K562 (cell line): ENCODE results near the gene MYO5C. TPM values are rescaled to one million over a fixed set of nuclear protein-coding genes. Genes with fewer than 3 reads are reported as not detected.
A peak's percentile ranks its signal among the peaks of the same experiment; 100 is the strongest.

ENCODE experiments used
- ATAC-seq: fragments of 200-7000 bp; cut with Tn5 transposase; 3 replicates; pipeline ENCODE4 v1.9.1; 2020; ENCODE audit warnings: moderate library complexity
- BruUV-seq: library from RNA; stranded (reverse); fragments of 400-500 nt; replicated peaks from 2 replicates; lab custom pipeline; 2021; lab: Mats Ljungman, UMichigan
- CTCF ChIA-PET: fragments of 300-600 bp; formaldehyde crosslinking; extraction: SDS; loops from one replicate; lab custom pipeline; 2021; ENCODE audit warnings: low intra/inter-chr PET ratio; lab: Yijun Ruan, JAX
- POLR2A ChIA-PET: fragments of 300-600, 350-650 bp; sonication (Branson Sonifier 250); formaldehyde crosslinking; extraction: SDS; loops from one replicate; lab custom pipeline; 2021; ENCODE audit warnings: antibody characterized with exemption, inconsistent platforms; lab: Yijun Ruan, JAX
- DNase-seq, 4 experiments: peaks; one replicate each; pipeline versions ENCODE4 v3.0.0 to v3.0.0-alpha.2; 2011 to 2018; ENCODE audit warnings: low spot score in 3 of 4, mixed read lengths in 3 of 4; ENCODE audit errors: extremely low read depth in 1 of 4
- FAIRE-seq: peaks from 2 replicates; lab custom pipeline; 2011; peaks lifted over from hg19 to GRCh38; lab: Jason Lieb, UNC
- H2AFZ ChIP-seq: 2 replicates; pipeline ENCODE4 v1.6.0; 2011; ENCODE audit warnings: low read depth, low read length, control low read depth, inconsistent platforms
- H3K27ac ChIP-seq: fragments of 200-600 bp; 3 replicates; pipeline ENCODE4 v1.8.0; 2011; ENCODE audit warnings: low read depth, mild to moderate bottlenecking, control low read depth, inconsistent platforms, low read length, moderate library complexity, mixed read lengths; ENCODE audit errors: extremely low read depth
- H3K27me3 ChIP-seq, 2 experiments: fragments of 300-600 bp in 1 of 2; 2 replicates in 1 of 2; 3 replicates in 1 of 2; pipeline versions ENCODE4 v1.6.0 to v1.8.0; 2011; ENCODE audit warnings: inconsistent platforms in 2 of 2, low read length in 2 of 2, mild to moderate bottlenecking in 1 of 2, mixed read lengths in 1 of 2, moderate library complexity in 1 of 2; ENCODE audit not compliant: control insufficient read depth in 2 of 2, insufficient read depth in 2 of 2
- H3K36me3 ChIP-seq: fragments of 300-600 bp; 3 replicates; pipeline ENCODE4 v1.8.0; 2011; ENCODE audit warnings: mild to moderate bottlenecking, low read length, inconsistent platforms; ENCODE audit not compliant: control insufficient read depth, insufficient read depth
- H3K4me1 ChIP-seq, 2 experiments: fragments of 200-600 bp in 1 of 2; replicated peaks in 1 of 2; 2 replicates in 1 of 2; 3 replicates in 1 of 2; pipeline versions ENCODE4 v1.5.1 to v1.8.0; 2011; ENCODE audit warnings: inconsistent platforms in 2 of 2, low read length in 2 of 2, mild to moderate bottlenecking in 1 of 2, mixed read lengths in 1 of 2, moderate library complexity in 1 of 2; ENCODE audit not compliant: control insufficient read depth in 2 of 2, insufficient read depth in 2 of 2
- H3K4me2 ChIP-seq: 2 replicates; pipeline ENCODE4 v1.6.1; 2011; ENCODE audit warnings: low read length, control low read depth, inconsistent platforms, mixed read lengths; ENCODE audit not compliant: insufficient read depth
- H3K4me3 ChIP-seq: fragments of 200-600 bp; sonication (generic), shearing (Covaris generic); 2 replicates; pipeline ENCODE4 v1.5.1; 2016; ENCODE audit warnings: control low read depth, inconsistent platforms
- H3K79me2 ChIP-seq: fragments of 200-600 bp; 3 replicates; pipeline ENCODE4 v1.8.0; 2011; ENCODE audit warnings: low read length, inconsistent platforms; ENCODE audit not compliant: control insufficient read depth, insufficient read depth
- H3K9ac ChIP-seq, 2 experiments: 2 replicates each; pipeline versions ENCODE4 v1.6.0 to v1.6.1; 2011; ENCODE audit warnings: low read depth in 2 of 2, low read length in 2 of 2, control low read depth in 1 of 2, inconsistent platforms in 1 of 2, mild to moderate bottlenecking in 1 of 2, mixed read lengths in 1 of 2; ENCODE audit not compliant: insufficient read depth in 1 of 2
- H3K9me1 ChIP-seq: one replicate; pipeline ENCODE4 v1.6.0; 2011; ENCODE audit warnings: inconsistent platforms, mild to moderate bottlenecking, low read length, moderate library complexity; ENCODE audit not compliant: control insufficient read depth, insufficient read depth
- H3K9me3 ChIP-seq: replicated peaks from 2 replicates; pipeline ENCODE4 v1.5.1; 2011; ENCODE audit warnings: low read depth, low read length, inconsistent platforms; ENCODE audit not compliant: control insufficient read depth, insufficient read depth
- H4K20me1 ChIP-seq: replicated peaks from 2 replicates; pipeline ENCODE4 v1.6.1; 2011; ENCODE audit warnings: low read length, inconsistent platforms, mixed read lengths; ENCODE audit not compliant: control insufficient read depth, insufficient read depth
- E2F6 ChIP-seq, 2 experiments: IDR thresholded peaks; 2 replicates each; pipeline ENCODE4 v1.6.1; 2011; ENCODE audit warnings: borderline replicate concordance in 1 of 2, control low read depth in 1 of 2, low read depth in 1 of 2, low read length in 1 of 2, mild to moderate bottlenecking in 1 of 2, mixed read lengths in 1 of 2, moderate library complexity in 1 of 2; ENCODE audit not compliant: insufficient read depth in 1 of 2, insufficient read length in 1 of 2, poor library complexity in 1 of 2, severe bottlenecking in 1 of 2; ENCODE audit errors: extremely low read depth in 1 of 2
- GABPB2 ChIP-seq: fragments of 250-450 bp; sonication (Bioruptor Pico); conservative IDR thresholded peaks from 2 replicates; pipeline ENCODE4 v1.5.1; 2021; ENCODE audit warnings: mild to moderate bottlenecking
- L3MBTL2 ChIP-seq: fragments of 450-650 bp; IDR thresholded peaks from 2 replicates; pipeline ENCODE4 v1.6.1; 2016; ENCODE audit warnings: mild to moderate bottlenecking, moderate library complexity
- NFE2 ChIP-seq: IDR thresholded peaks from 2 replicates; pipeline ENCODE4 v1.6.1; 2014; ENCODE audit warnings: antibody characterized with exemption, low read depth
- PKNOX1 ChIP-seq: fragments of 450-650 bp; IDR thresholded peaks from 2 replicates; pipeline ENCODE4 v1.6.1; 2016
- TEAD1 ChIP-seq, 2 experiments: fragments of 450-650 bp in 1 of 2; sonication (generic) in 1 of 2; formaldehyde crosslinking; IDR thresholded peaks; 2 replicates each; pipeline versions ENCODE4 v1.4.0 to v1.8.0; 2020 to 2022; ENCODE audit warnings: mild to moderate bottlenecking in 2 of 2, missing genetic modification reagents in 1 of 2
- USF1 ChIP-seq: sonication (generic); formaldehyde crosslinking; IDR thresholded peaks from 2 replicates; pipeline ENCODE4 v1.9.0; 2022; ENCODE audit warnings: mild to moderate bottlenecking, missing genetic modification reagents
- WGBS: fragments of 100-300 bp; shearing (Covaris generic); methylation state at CpG from one replicate; pipeline ENCODE4 v1.1.6; 2016; ENCODE audit warnings: low coverage, mixed read lengths; ENCODE audit not compliant: insufficient coverage; ENCODE audit errors: missing lambda C conversion rate; 5-methylcytosine and 5-hydroxymethylcytosine counted together
- in situ Hi-C: fragments of 300-500 bp; cut with MboI; formaldehyde crosslinking; loops from 4 replicates; pipeline ENCODE4 v1.15.0; 2018; ENCODE audit warnings: inconsistent platforms, mixed read lengths
- intact Hi-C: fragments of 100-400 bp; cut with micrococcal nuclease; formaldehyde crosslinking; loops from 2 replicates; pipeline ENCODE4 v1.14.2; 2022
- polyA plus RNA-seq, 8 experiments: library from polyadenylated mRNA; depleted of rRNA in 4 of 8; stranded (reverse) in 5 of 8; unstranded in 3 of 8; fragments of >200 nt; fragmentation: Nextera tagmentation in 2 of 8; fragmentation: Illumina TruSeq in 1 of 8; extraction: Ambion mirVana in 2 of 8; extraction: Trizol in 1 of 8; gene quantifications; 2 replicates each; pipeline versions ENCODE4 v1.2.1 to v1.2.3, GENCODE V29; 2011 to 2014; ENCODE audit warnings: inconsistent platforms in 1 of 8, missing spikeins in 1 of 8
- total RNA-seq, 7 experiments: library from RNA; depleted of rRNA in 6 of 7; stranded (reverse); fragments of >200 nt in 6 of 7; fragmentation: Illumina TruSeq in 2 of 7; extraction: Trizol in 2 of 7; gene quantifications; 2 replicates each; pipeline versions ENCODE4 v1.2.1 to v1.2.3, GENCODE V29; 2011 to 2021; ENCODE audit warnings: low replicate concordance in 1 of 7

The MYO5C gene
- total and polyA plus RNA-seq, 9 of the 15 experiments (the other 6 are each of a cell fraction or from before 2014, with no cell fraction given), result 0.01 to 0.24 TPM; not detected in 7

GRCh38 chr15:52181938-52182780 is 113.4 kb downstream of the MYO5C start:
- Histone ChIP-seq H2AFZ (no peak overlapping the region), H3K27ac (no peak overlapping the region), H3K27me3 (peaks cover 29 to 49% of the 10 kb centered on the region in 2 experiments), H3K9me3 (no peaks in the 10 kb centered on the region), H4K20me1 (0 out of 2 replicates have a peak, but pooled peaks cover 5% of the 10 kb centered on the region), H3K36me3 (no peaks in the 10 kb centered on the region), H3K4me2 (no peak overlapping the region), H3K4me3 (no peak overlapping the region), H3K9me1 (no peaks in the 10 kb centered on the region), H3K4me1 (peaks cover 2 to 15% of the 10 kb centered on the region in 2 experiments; a peak in 3 of 5 replicates), H3K9ac (no peak overlapping the region; a peak in 1 of 4 replicates), H3K79me2 (no peaks in the 10 kb centered on the region)
- in situ Hi-C loops (no loop called here), intact Hi-C loops (no loop called here)
- DNase-seq (no peak), FAIRE-seq (no peak), ATAC-seq (no peak)
- BruUV-seq, result no TSS peak
- ChIA-PET CTCF (no interaction called here), POLR2A (interaction anchor here (0.6 to 3.3 kb wide), 2 partner anchors 11 to 51 kb away, joined by 3 to 10 read pairs; no protein-coding TSS in a partner anchor)
- WGBS, result 3% methylated on average over 6 of the region's 6 CpGs
- TF ChIP-seq E2F6 (IDR thresholded peaks at IDR 0.05; ENCODE audit: borderline replicate concordance in 1 of 2, extremely low read depth in 1 of 2, insufficient read depth in 1 of 2, insufficient read length in 1 of 2, low read depth in 1 of 2, low read length in 1 of 2, poor library complexity in 1 of 2, severe bottlenecking in 1 of 2), result peak in 1 of 2 experiments; percentile 16
- peak; percentile 20; the same call in 1 of the 2 replicates for TF ChIP-seq PKNOX1
- TF ChIP-seq GABPB2 (CRISPR knock-in tag), result no peak
- TF ChIP-seq NFE2, result no peak
- TF ChIP-seq TEAD1 (CRISPR knock-in tag; IDR thresholded peaks at IDR 0.05), result 0 out of 4 replicates have a peak, but pooled peaks of 1 of the 2 experiments have one; percentile 25
- TF ChIP-seq L3MBTL2, result peak; percentile 49
- TF ChIP-seq USF1, result peak; percentile 35; the same call in 1 of the 2 replicates
